Heart left ventricle (tissue), 13 donors: Measurements from ENCODE around the gene SLC35A2.

Experiments used
- POLR2A ChIP-seq, 2 donors: fragments of 450-650 bp; IDR thresholded peaks; one replicate each; pipeline ENCODE4 v1.6.1; 2017; ENCODE audit warnings: antibody characterized with exemption in 2 of 2, mild to moderate bottlenecking in 2 of 2, moderate library complexity in 2 of 2
- TF ChIP-seq, protein P1 (sequence below), 12 donors: fragments of 200-600 bp; sonication (generic) in 4 of 12; IDR thresholded peaks; one replicate each; pipeline versions ENCODE4 v1.5.0 to v1.8.0; 2018 to 2022; ENCODE audit warnings: antibody characterized with exemption in 12 of 12, mild to moderate bottlenecking in 5 of 12
- donor health status: ischemic (EF 13 %, LVEDD 7.1; RV severe dilation, severe dysfunction).
- donor health status: DM: no; HTN: yes; CAD: no.
- donor health status: DM: no; HTN: no; CAD: no.
- donor health status: ischemic (EF 25% LVEDD 6.9; RV normal size, moderate dysfunction).
- donor health status: ischemic (EF 25% LVEDD 5.7; RV mildly dilated, moderate dysfunction).
- donor health status: ischemic (EF 35%, LVEDD 5.7; RV mildly dilated, moderate dysfunction).
- donor health status: nonischemic (EF 11% LVEDD 7.7; RV severe dilation, severe dysfunction).
- donor health status: DM: yes; HTN: yes; CAD: no.
- donor health status: PGD.
- donor health status: ischemic (EF 29% LVEDD 5.4; RV normal size, mild dysfunction).
- donor health status: nonischemic (EF 23%, LVEDD 6.1; RV moderate dilation, normal function).

DNA sequence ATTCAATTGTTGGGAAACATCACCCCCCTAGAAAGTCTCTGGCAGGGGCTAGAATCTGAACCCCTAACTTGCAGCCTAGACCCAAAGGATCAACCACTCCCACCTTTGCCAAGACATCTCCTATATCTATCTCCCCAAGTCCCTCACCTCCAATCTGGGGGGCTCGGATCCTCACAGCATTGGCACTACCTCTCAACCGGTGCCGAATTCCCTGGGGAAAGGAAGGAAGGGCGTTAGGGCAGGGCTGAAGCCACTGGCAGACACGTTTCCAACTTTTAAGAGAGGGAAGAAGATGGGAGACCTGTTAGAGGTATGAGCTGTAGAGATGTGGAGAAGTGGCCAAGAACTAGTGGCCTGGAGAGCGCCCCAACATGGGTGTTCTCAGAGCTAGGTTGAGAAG lies 16.6 kb downstream of the SLC35A2 start:
- TF ChIP-seq, protein P1, sequence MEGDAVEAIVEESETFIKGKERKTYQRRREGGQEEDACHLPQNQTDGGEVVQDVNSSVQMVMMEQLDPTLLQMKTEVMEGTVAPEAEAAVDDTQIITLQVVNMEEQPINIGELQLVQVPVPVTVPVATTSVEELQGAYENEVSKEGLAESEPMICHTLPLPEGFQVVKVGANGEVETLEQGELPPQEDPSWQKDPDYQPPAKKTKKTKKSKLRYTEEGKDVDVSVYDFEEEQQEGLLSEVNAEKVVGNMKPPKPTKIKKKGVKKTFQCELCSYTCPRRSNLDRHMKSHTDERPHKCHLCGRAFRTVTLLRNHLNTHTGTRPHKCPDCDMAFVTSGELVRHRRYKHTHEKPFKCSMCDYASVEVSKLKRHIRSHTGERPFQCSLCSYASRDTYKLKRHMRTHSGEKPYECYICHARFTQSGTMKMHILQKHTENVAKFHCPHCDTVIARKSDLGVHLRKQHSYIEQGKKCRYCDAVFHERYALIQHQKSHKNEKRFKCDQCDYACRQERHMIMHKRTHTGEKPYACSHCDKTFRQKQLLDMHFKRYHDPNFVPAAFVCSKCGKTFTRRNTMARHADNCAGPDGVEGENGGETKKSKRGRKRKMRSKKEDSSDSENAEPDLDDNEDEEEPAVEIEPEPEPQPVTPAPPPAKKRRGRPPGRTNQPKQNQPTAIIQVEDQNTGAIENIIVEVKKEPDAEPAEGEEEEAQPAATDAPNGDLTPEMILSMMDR (IDR thresholded peaks at IDR 0.05): no peak
- no peak for TF ChIP-seq POLR2A (IDR thresholded peaks at IDR 0.05)
